CD14-positive monocyte (primary cell): Measurements from ENCODE around the gene COL15A1. TPM values are rescaled to one million over a fixed set of nuclear protein-coding genes. Genes with fewer than 3 reads are reported as not detected.

Experiments used
- DNase-seq, 3 donors: peaks; one replicate each; pipeline ENCODE4 v3.0.0-alpha.2; 2011 to 2022
- H2AFZ ChIP-seq: 2 replicates; pipeline ENCODE4 v1.6.0; 2012; ENCODE audit warnings: mild to moderate bottlenecking, low read depth, low read length, inconsistent platforms; ENCODE audit not compliant: insufficient read depth, poor library complexity, severe bottlenecking
- H3K27ac ChIP-seq, 2 donors: 1 replicate in 1 of 2; 2 replicates in 1 of 2; pipeline ENCODE4 v1.5.1; 2012 to 2013; ENCODE audit warnings: low read length in 2 of 2, control low read depth in 1 of 2, inconsistent platforms in 1 of 2, low read depth in 1 of 2, mild to moderate bottlenecking in 1 of 2
- H3K27me3 ChIP-seq, 2 donors: one replicate each; pipeline versions ENCODE4 v1.6.0 to v1.6.1; 2011 to 2013; ENCODE audit warnings: low read length in 2 of 2; ENCODE audit not compliant: control insufficient read depth in 2 of 2, insufficient read depth in 2 of 2
- H3K36me3 ChIP-seq, 2 donors: replicated peaks in 1 of 2; 1 replicate in 1 of 2; 2 replicates in 1 of 2; pipeline versions ENCODE4 v1.5.1 to v1.6.1; 2012 to 2013; ENCODE audit warnings: low read length in 2 of 2, control low read depth in 1 of 2, inconsistent platforms in 1 of 2, mild to moderate bottlenecking in 1 of 2; ENCODE audit not compliant: insufficient read depth in 2 of 2, control insufficient read depth in 1 of 2
- H3K4me1 ChIP-seq, 2 donors: 1 replicate in 1 of 2; 2 replicates in 1 of 2; pipeline versions ENCODE4 v1.5.1 to v1.6.1; 2012 to 2013; ENCODE audit warnings: low read length in 2 of 2, control low read depth in 1 of 2, inconsistent platforms in 1 of 2, mild to moderate bottlenecking in 1 of 2, moderate library complexity in 1 of 2; ENCODE audit not compliant: insufficient read depth in 2 of 2, control insufficient read depth in 1 of 2
- H3K4me2 ChIP-seq: replicated peaks from 2 replicates; pipeline ENCODE3; 2012; ENCODE audit warnings: low read length, moderate library complexity, mild to moderate bottlenecking; ENCODE audit not compliant: poor library complexity, severe bottlenecking; ENCODE audit errors: extremely low read depth
- H3K4me3 ChIP-seq, 3 experiments: fragments of 200-600 bp in 1 of 3; sonication (generic) in 1 of 3; replicated peaks in 1 of 3; 1 replicate in 2 of 3; 2 replicates in 1 of 3; pipeline ENCODE4 v1.5.1; 2011 to 2013; ENCODE audit warnings: low read length in 3 of 3, mild to moderate bottlenecking in 3 of 3, control low read depth in 2 of 3, low read depth in 2 of 3, inconsistent platforms in 1 of 3, moderate library complexity in 1 of 3
- H3K79me2 ChIP-seq: 2 replicates; pipeline ENCODE4 v1.6.0; 2012; ENCODE audit warnings: mild to moderate bottlenecking, control low read depth, inconsistent platforms, low read length, moderate library complexity; ENCODE audit not compliant: insufficient read depth
- H3K9ac ChIP-seq: 2 replicates; pipeline ENCODE4 v1.6.0; 2017; ENCODE audit warnings: low read length, mild to moderate bottlenecking; ENCODE audit not compliant: insufficient read depth, poor library complexity, severe bottlenecking
- H3K9me3 ChIP-seq, 2 donors: replicated peaks in 1 of 2; 1 replicate in 1 of 2; 2 replicates in 1 of 2; pipeline versions ENCODE4 v1.5.1 to v1.6.1; 2012 to 2013; ENCODE audit warnings: low read length in 2 of 2, control low read depth in 1 of 2; ENCODE audit not compliant: control insufficient read depth in 1 of 2, insufficient read depth in 1 of 2
- H4K20me1 ChIP-seq: 2 replicates; pipeline ENCODE4 v1.6.0; 2012; ENCODE audit warnings: mild to moderate bottlenecking, low read length, control low read depth, moderate library complexity; ENCODE audit not compliant: insufficient read depth
- H3K27ac Mint-ChIP-seq, 7 donors: one replicate each; pipeline ENCODE4 v1.8.0; 2020; ENCODE audit warnings: mild to moderate bottlenecking in 7 of 7, mixed read lengths in 7 of 7, moderate library complexity in 6 of 7, inconsistent platforms in 2 of 7
- H3K27me3 Mint-ChIP-seq, 3 donors: one replicate each; pipeline ENCODE4 v1.8.0; 2021 to 2022; ENCODE audit warnings: low read depth in 3 of 3, mild to moderate bottlenecking in 3 of 3, mixed read lengths in 3 of 3, moderate library complexity in 3 of 3, inconsistent platforms in 1 of 3
- H3K36me3 Mint-ChIP-seq, 2 donors: one replicate each; pipeline ENCODE4 v1.8.0; 2020; ENCODE audit warnings: mixed read lengths in 2 of 2, inconsistent platforms in 1 of 2, mild to moderate bottlenecking in 1 of 2
- H3K4me1 Mint-ChIP-seq: one replicate; pipeline ENCODE4 v1.8.0; 2020; ENCODE audit warnings: mild to moderate bottlenecking, mixed read lengths
- H3K4me3 Mint-ChIP-seq, 2 donors: one replicate each; pipeline ENCODE4 v1.8.0; 2020; ENCODE audit warnings: mild to moderate bottlenecking in 2 of 2, mixed read lengths in 2 of 2, moderate library complexity in 1 of 2
- H3K9me3 Mint-ChIP-seq, 7 donors: one replicate each; pipeline ENCODE4 v1.8.0; 2020 to 2022; ENCODE audit warnings: mixed read lengths in 7 of 7, mild to moderate bottlenecking in 6 of 7, moderate library complexity in 6 of 7, inconsistent platforms in 2 of 7
- CTCF ChIP-seq: fragments of 200-600 bp; IDR thresholded peaks from one replicate; pipeline ENCODE4 v1.8.0; 2022; ENCODE audit warnings: antibody characterized with exemption, mild to moderate bottlenecking
- WGBS: methylation state at CpG from one replicate; pipeline ENCODE4 v1.1.5; 2013; ENCODE audit warnings: missing lambda C conversion rate; ENCODE audit not compliant: insufficient coverage; 5-methylcytosine and 5-hydroxymethylcytosine counted together
- intact Hi-C, 2 donors: fragments of 100-400 bp; cut with micrococcal nuclease; formaldehyde crosslinking; loops; one replicate each; pipeline versions ENCODE4 v1.15.0 to v1.15.1; 2023
- polyA plus RNA-seq, 3 donors: library from polyadenylated mRNA; depleted of rRNA in 1 of 3; unstranded in 2 of 3; stranded (reverse) in 1 of 3; fragments of 300-500 nt in 2 of 3; fragments of >200 nt in 1 of 3; fragmentation: Illumina TruSeq in 2 of 3; gene quantifications; 1 replicate in 2 of 3; 2 replicates in 1 of 3; pipeline ENCODE4 v1.2.3, GENCODE V29; 2012 to 2021

Gene COL15A1
- polyA plus RNA-seq, 3 donors = 0.03 to 0.14 (median 0.11) TPM

DNA sequence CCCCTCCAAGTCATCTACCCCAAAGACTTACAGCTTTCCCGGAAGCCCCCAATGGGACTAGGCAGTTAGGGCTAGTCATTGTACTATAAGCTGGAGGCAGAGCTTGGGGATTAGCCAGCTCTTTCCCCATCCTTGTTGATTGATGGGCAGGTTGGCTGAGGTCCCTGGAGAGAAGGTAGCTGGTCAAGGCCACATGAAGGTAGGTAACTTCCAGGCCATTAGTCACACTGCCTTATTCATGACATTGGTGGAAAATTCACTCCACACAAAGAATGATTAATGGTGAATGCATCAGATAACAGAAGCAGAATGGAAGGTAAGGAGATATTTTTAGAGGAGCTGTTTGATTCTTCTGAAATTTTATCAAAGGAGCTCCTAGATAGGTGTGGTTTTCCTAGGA, 111.7 kb downstream of the COL15A1 start:
- DNase-seq = peak in 1 of 3 donors; percentile 50
- Histone ChIP-seq H3K4me1 (peaks cover 57 to 58% of the 10 kb centered on the region in 2 donors), H3K9me3 (no peaks in the 10 kb centered on the region), H3K27me3 (peaks cover 35 to 36% of the 10 kb centered on the region in 2 donors), H3K4me3 (no peak overlapping the region), H3K9ac (no peak overlapping the region), H3K27ac (no peak overlapping the region), H2AFZ (no peak overlapping the region), H3K4me2 (no peak overlapping the region), H3K79me2 (no peaks in the 10 kb centered on the region), H3K36me3 (no peaks in the 10 kb centered on the region), H4K20me1 (no peaks in the 10 kb centered on the region)
- peaks cover 40 to 56% (median 53%) of the 10 kb centered on the region in 3 donors for H3K27me3 Mint-ChIP-seq
- TF ChIP-seq CTCF = no peak
- no CpG with 5 or more reads among the region's 1 CpG for WGBS
- H3K9me3 Mint-ChIP-seq = no peaks in the 10 kb centered on the region
- peaks cover 65% of the 10 kb centered on the region for H3K4me1 Mint-ChIP-seq
- H3K36me3 Mint-ChIP-seq = peaks cover 7 to 21% of the 10 kb centered on the region in 2 donors
- intact Hi-C loops = loop anchor here (5.0 to 10.0 kb wide), 2 partner anchors 51 to 52 kb away; partner anchors contain the start of gene TGFBR1 (in 2 of the 2)
- H3K27ac Mint-ChIP-seq = peak overlapping the region in 4 of 7 donors; percentile 7 to 98 (median 32)
- H3K4me3 Mint-ChIP-seq = peak overlapping the region in 1 of 2 donors; percentile 67

DNA sequence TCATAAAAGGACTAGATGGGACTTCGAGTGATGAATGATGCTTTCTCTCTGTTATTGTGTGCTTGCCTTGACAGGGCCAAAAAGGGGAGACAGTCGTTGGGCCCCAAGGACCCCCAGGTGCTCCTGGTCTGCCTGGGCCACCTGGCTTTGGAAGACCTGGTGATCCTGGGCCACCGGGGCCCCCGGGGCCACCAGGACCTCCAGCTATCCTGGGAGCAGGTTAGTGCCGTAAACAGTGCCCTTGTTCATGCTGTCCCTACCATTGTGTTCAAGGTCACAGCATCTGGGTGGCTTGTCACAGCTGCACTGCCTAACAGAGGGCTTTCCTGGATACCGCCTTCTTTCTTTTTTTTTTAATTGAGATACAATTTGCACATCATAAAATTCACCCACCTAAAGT, 112.5 kb downstream of the COL15A1 start:
- intact Hi-C loops = loop anchor here (5.0 to 10.0 kb wide), 2 partner anchors 51 kb away; partner anchors contain the start of gene TGFBR1 (in 2 of the 2)
- DNase-seq = no peak
- Histone ChIP-seq H3K9me3 (no peaks in the 10 kb centered on the region), H3K27me3 (peaks cover 35 to 36% of the 10 kb centered on the region in 2 donors), H4K20me1 (no peaks in the 10 kb centered on the region), H3K4me3 (no peak overlapping the region), H3K4me2 (no peak overlapping the region), H3K9ac (no peak overlapping the region), H3K79me2 (no peaks in the 10 kb centered on the region), H2AFZ (no peak overlapping the region), H3K36me3 (no peaks in the 10 kb centered on the region), H3K27ac (no peak overlapping the region), H3K4me1 (peaks cover 64 to 65% of the 10 kb centered on the region in 2 donors)
- peaks cover 40 to 53% (median 49%) of the 10 kb centered on the region in 3 donors for H3K27me3 Mint-ChIP-seq
- peaks cover 10 to 21% of the 10 kb centered on the region in 2 donors for H3K36me3 Mint-ChIP-seq
- 89% methylated on average over 5 of the region's 6 CpGs for WGBS
- peaks cover 69% of the 10 kb centered on the region for H3K4me1 Mint-ChIP-seq
- no peaks in the 10 kb centered on the region for H3K9me3 Mint-ChIP-seq
- TF ChIP-seq CTCF = no peak
- peak overlapping the region in 1 of 2 donors; percentile 67 for H3K4me3 Mint-ChIP-seq
- H3K27ac Mint-ChIP-seq = peak overlapping the region in 5 of 7 donors; percentile 28 to 98 (median 83)
